Astrocyte (in vitro differentiated cells and primary cell): ENCODE data around the gene C12orf42.

Experiments used
- CTCF ChIP-seq: IDR thresholded peaks from 2 replicates; pipeline ENCODE4 v1.5.1; 2011; ENCODE audit warnings: low read depth, mild to moderate bottlenecking, inconsistent platforms, low read length, moderate library complexity; ENCODE audit not compliant: insufficient read depth
- EZH2 ChIP-seq: IDR thresholded peaks from 2 replicates; pipeline ENCODE4 v1.6.1; 2012; ENCODE audit warnings: mild to moderate bottlenecking, low read length, inconsistent platforms; ENCODE audit not compliant: insufficient read depth

GRCh38 chr12:103317220-103317619, 178.5 kb downstream of the C12orf42 start:
- TF ChIP-seq EZH2 (no peak), CTCF (no peak)
